PC-9 (cell line): ENCODE measurements around the gene HSPB8. TPM values are rescaled to one million over a fixed set of nuclear protein-coding genes. Genes with fewer than 3 reads are reported as not detected.

Experiments
- BruUV-seq: library from RNA; stranded (reverse); fragments of 400-500 nt; replicated peaks from 2 replicates; lab custom pipeline; 2021; lab: Mats Ljungman, UMichigan
- CTCF ChIA-PET: fragments of 300-600 bp; sonication (Branson Sonifier 250); formaldehyde crosslinking; loops from one replicate; lab custom pipeline; 2022; ENCODE audit warnings: antibody characterized with exemption; lab: Charles Lee
- POLR2A ChIA-PET: fragments of 300-600 bp; sonication (Branson Sonifier 250); formaldehyde crosslinking; loops from one replicate; lab custom pipeline; 2022; ENCODE audit warnings: antibody characterized with exemption; ENCODE audit not compliant: unreplicated experiment; lab: Charles Lee
- DNase-seq, 2 experiments: peaks; one replicate each; pipeline versions ENCODE4 v3.0.0 to v3.0.0-alpha.2; 2015 to 2022; ENCODE audit warnings: mixed read lengths in 1 of 2
- H2AFZ ChIP-seq: fragments of 200-600 bp; sonication (generic); 2 replicates; pipeline ENCODE4 v1.8.1; 2017; ENCODE audit warnings: antibody characterized with exemption
- H3F3A ChIP-seq: fragments of 200-600 bp; sonication (generic); 2 replicates; pipeline ENCODE4 v1.8.1; 2017; ENCODE audit warnings: antibody characterized with exemption, mild to moderate bottlenecking, low read depth; ENCODE audit not compliant: insufficient read depth
- H3K27ac ChIP-seq: fragments of 200-600 bp; sonication (generic); 2 replicates; pipeline ENCODE4 v1.6.1; 2016; ENCODE audit warnings: mixed run types
- H3K27me3 ChIP-seq: fragments of 200-600 bp; sonication (generic); 2 replicates; pipeline ENCODE4 v1.6.1; 2016; ENCODE audit warnings: low read depth, mixed run types; ENCODE audit not compliant: insufficient read depth
- H3K36me3 ChIP-seq: fragments of 200-600 bp; sonication (generic); 2 replicates; pipeline ENCODE4 v1.6.1; 2016; ENCODE audit warnings: low read depth, mixed run types
- H3K4me1 ChIP-seq: fragments of 200-600 bp; sonication (generic); replicated peaks from 2 replicates; pipeline ENCODE4 v1.6.1; 2016; ENCODE audit warnings: mixed run types; ENCODE audit not compliant: insufficient read depth
- H3K4me2 ChIP-seq: fragments of 200-600 bp; sonication (generic); 2 replicates; pipeline ENCODE4 v1.6.1; 2017; ENCODE audit warnings: mixed run types
- H3K4me3 ChIP-seq: fragments of 200-600 bp; sonication (generic); 2 replicates; pipeline ENCODE4 v1.6.1; 2016; ENCODE audit warnings: mixed run types
- H3K79me2 ChIP-seq: fragments of 200-600 bp; sonication (generic); 2 replicates; pipeline ENCODE4 v1.6.1; 2017; ENCODE audit warnings: low read depth, mixed run types
- H3K9me2 ChIP-seq: fragments of 200-600 bp; sonication (generic); 2 replicates; pipeline ENCODE4 v1.8.1; 2017; ENCODE audit warnings: mild to moderate bottlenecking; ENCODE audit not compliant: insufficient read depth
- H3K9me3 ChIP-seq: fragments of 200-600 bp; sonication (generic); 2 replicates; pipeline ENCODE4 v1.8.1; 2016; ENCODE audit warnings: low read depth; ENCODE audit not compliant: insufficient read depth
- H4K20me1 ChIP-seq: fragments of 200-600 bp; sonication (generic); 2 replicates; pipeline ENCODE4 v1.8.1; 2017; ENCODE audit not compliant: insufficient read depth
- EZH2 ChIP-seq: fragments of 200-600 bp; sonication (generic); IDR thresholded peaks from 2 replicates; pipeline ENCODE4 v1.8.0; 2017; ENCODE audit warnings: antibody characterized with exemption, low read depth
- intact Hi-C: fragments of 100-400 bp; cut with micrococcal nuclease; formaldehyde crosslinking; loops from one replicate; pipeline ENCODE4 v1.10.0; 2022; ENCODE audit not compliant: unreplicated experiment
- total RNA-seq: library from RNA; stranded (reverse); gene quantifications from 2 replicates; pipeline ENCODE4 v1.2.3, GENCODE V29; 2021
- TF ChIP-seq, protein P1 (sequence below): fragments of 200-600 bp; sonication (generic); conservative IDR thresholded peaks from 2 replicates; pipeline ENCODE4 v1.6.1; 2017; ENCODE audit warnings: mixed run types, antibody characterized with exemption, mild to moderate bottlenecking, moderate library complexity

HSPB8 gene
- total RNA-seq, 1 experiment from 2014 or later: 6.0 TPM

DNA sequence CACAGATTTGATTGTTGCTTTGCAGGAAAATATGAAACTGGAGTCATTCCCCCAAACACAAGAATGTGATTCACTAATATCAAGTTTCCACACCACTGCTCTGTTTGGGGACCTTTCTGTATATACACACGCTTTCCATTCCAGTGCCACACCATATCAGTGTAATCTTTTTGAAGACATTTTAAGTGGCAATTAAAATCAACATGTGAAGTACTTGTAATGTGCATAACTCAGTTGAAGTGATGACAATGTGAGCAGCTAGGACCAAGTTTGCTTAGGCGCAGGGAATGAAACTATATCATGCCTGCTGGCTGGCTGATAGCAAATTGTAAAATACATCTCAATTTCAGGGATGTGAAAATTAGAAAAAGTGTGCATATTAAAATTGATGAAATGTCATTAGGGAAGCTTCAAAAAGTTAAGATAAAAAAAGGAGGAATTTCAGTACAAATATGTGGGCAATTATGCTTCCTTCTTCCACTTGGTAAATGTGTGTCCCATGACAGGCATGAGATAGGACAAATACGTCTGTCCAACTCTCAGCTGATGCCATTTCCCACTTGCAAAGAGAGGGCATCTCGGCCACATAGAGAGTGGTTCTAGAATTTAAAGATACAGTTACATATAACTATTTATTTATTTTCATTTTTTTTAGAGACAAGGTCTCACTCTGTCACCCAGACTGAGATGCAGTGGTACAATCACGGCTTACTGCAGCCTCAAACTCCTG lies 43.7 kb downstream of the HSPB8 start:
- Histone ChIP-seq H3F3A (no peaks in the 10 kb centered on the region), H3K79me2 (no peaks in the 10 kb centered on the region), H4K20me1 (no peaks in the 10 kb centered on the region; the same call in 1 of the 2 replicates), H3K36me3 (no peaks in the 10 kb centered on the region), H3K27ac (no peak overlapping the region), H3K4me1 (0 out of 2 replicates have a peak, but pooled peaks cover 2% of the 10 kb centered on the region), H3K4me2 (no peak overlapping the region), H3K27me3 (peaks cover 35% of the 10 kb centered on the region), H3K9me3 (no peaks in the 10 kb centered on the region), H3K9me2 (no peaks in the 10 kb centered on the region), H2AFZ (no peak overlapping the region), H3K4me3 (no peak overlapping the region)
- no TSS peak for BruUV-seq
- DNase-seq: no peak
- POLR2A ChIA-PET: no interaction called here
- TF ChIP-seq, protein P1, sequence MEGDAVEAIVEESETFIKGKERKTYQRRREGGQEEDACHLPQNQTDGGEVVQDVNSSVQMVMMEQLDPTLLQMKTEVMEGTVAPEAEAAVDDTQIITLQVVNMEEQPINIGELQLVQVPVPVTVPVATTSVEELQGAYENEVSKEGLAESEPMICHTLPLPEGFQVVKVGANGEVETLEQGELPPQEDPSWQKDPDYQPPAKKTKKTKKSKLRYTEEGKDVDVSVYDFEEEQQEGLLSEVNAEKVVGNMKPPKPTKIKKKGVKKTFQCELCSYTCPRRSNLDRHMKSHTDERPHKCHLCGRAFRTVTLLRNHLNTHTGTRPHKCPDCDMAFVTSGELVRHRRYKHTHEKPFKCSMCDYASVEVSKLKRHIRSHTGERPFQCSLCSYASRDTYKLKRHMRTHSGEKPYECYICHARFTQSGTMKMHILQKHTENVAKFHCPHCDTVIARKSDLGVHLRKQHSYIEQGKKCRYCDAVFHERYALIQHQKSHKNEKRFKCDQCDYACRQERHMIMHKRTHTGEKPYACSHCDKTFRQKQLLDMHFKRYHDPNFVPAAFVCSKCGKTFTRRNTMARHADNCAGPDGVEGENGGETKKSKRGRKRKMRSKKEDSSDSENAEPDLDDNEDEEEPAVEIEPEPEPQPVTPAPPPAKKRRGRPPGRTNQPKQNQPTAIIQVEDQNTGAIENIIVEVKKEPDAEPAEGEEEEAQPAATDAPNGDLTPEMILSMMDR: no peak
- TF ChIP-seq EZH2: no peak
- CTCF ChIA-PET: no interaction called here
- intact Hi-C loops: no loop called here

DNA sequence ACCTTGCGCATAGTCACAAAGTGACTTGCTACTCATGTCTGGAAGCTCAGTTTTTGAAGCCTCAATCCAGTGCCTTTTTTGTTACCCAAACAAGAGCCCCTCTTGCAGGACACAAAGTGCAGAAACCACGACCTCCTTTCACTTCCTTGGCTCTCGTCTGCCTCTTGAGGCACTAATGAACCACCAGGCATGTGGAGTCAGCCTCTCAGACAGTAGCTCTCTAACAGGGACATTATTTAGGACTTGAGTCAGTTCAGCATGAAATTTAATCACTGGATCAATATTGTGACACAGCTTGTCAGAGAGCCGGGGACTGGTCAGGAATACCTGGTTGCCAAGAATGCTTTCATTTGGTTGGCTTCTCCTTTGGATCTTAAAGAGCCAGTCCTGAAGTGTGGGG lies 46.7 kb downstream of the HSPB8 start:
- no peak overlapping the region for H3K4me2 ChIP-seq
- TF ChIP-seq EZH2: no peak
- TF ChIP-seq, protein P1: no peak
- no peaks in the 10 kb centered on the region; the same call in 1 of the 2 replicates for H4K20me1 ChIP-seq
- H3K27ac ChIP-seq: no peak overlapping the region
- 0 out of 2 replicates have a peak, but pooled peaks cover 5% of the 10 kb centered on the region for H3K4me1 ChIP-seq
- POLR2A ChIA-PET: no interaction called here
- H3K9me2 ChIP-seq: no peaks in the 10 kb centered on the region
- H3K4me3 ChIP-seq: no peak overlapping the region
- CTCF ChIA-PET: no interaction called here
- no peak overlapping the region for H2AFZ ChIP-seq
- H3F3A ChIP-seq: no peaks in the 10 kb centered on the region
- peak in 1 of 2 experiments; percentile 42 for DNase-seq
- BruUV-seq: no TSS peak
- no peaks in the 10 kb centered on the region for H3K79me2 ChIP-seq
- intact Hi-C loops: no loop called here
- H3K9me3 ChIP-seq: no peaks in the 10 kb centered on the region
- no peaks in the 10 kb centered on the region for H3K36me3 ChIP-seq
- H3K27me3 ChIP-seq: peaks cover 15% of the 10 kb centered on the region

GRCh38 chr12:119227292-119227691 lies 48.6 kb downstream of the HSPB8 start:
- Histone ChIP-seq H3K27ac (no peak overlapping the region), H4K20me1 (no peaks in the 10 kb centered on the region; the same call in 1 of the 2 replicates), H3F3A (no peaks in the 10 kb centered on the region), H3K4me1 (0 out of 2 replicates have a peak, but pooled peaks cover 5% of the 10 kb centered on the region), H2AFZ (no peak overlapping the region), H3K4me2 (no peak overlapping the region), H3K27me3 (peaks cover 14% of the 10 kb centered on the region), H3K9me3 (no peaks in the 10 kb centered on the region), H3K4me3 (no peak overlapping the region), H3K79me2 (no peaks in the 10 kb centered on the region), H3K9me2 (no peaks in the 10 kb centered on the region), H3K36me3 (no peaks in the 10 kb centered on the region)
- no TSS peak for BruUV-seq
- no peak for DNase-seq
- intact Hi-C loops: no loop called here
- no peak for TF ChIP-seq EZH2
- TF ChIP-seq, protein P1: no peak
- POLR2A ChIA-PET: no interaction called here
- CTCF ChIA-PET: no interaction called here
